Skeletal muscle tissue (tissue), 4 donors: ENCODE measurements around the gene TMEM88. TPM values are rescaled to one million over a fixed set of nuclear protein-coding genes. Genes with fewer than 3 reads are reported as not detected.
A peak's percentile ranks its signal among the peaks of the same experiment; 100 is the strongest.
"Not testable (repeated sequence)": the region's sequence is repeated elsewhere in the genome, so short reads cannot be mapped to it uniquely, and the experiment has no call there.

ENCODE experiments used
- H3K27ac ChIP-seq: one replicate; pipeline ENCODE4 v1.7.0; 2013; ENCODE audit warnings: mild to moderate bottlenecking, low read depth, low read length, inconsistent platforms
- H3K27me3 ChIP-seq, 3 donors: one replicate each; pipeline ENCODE4 v1.7.0; 2013; ENCODE audit warnings: low read length in 3 of 3; ENCODE audit not compliant: control insufficient read depth in 3 of 3, insufficient read depth in 3 of 3
- H3K36me3 ChIP-seq, 3 donors: one replicate each; pipeline ENCODE4 v1.7.0; 2013; ENCODE audit warnings: low read length in 3 of 3; ENCODE audit not compliant: control insufficient read depth in 3 of 3, insufficient read depth in 3 of 3
- H3K4me1 ChIP-seq, 3 donors: one replicate each; pipeline ENCODE4 v1.7.0; 2013; ENCODE audit warnings: low read length in 3 of 3, mild to moderate bottlenecking in 3 of 3; ENCODE audit not compliant: control insufficient read depth in 3 of 3, insufficient read depth in 3 of 3
- H3K4me3 ChIP-seq, 3 donors: one replicate each; pipeline ENCODE4 v1.7.0; 2013; ENCODE audit warnings: low read length in 3 of 3
- H3K9ac ChIP-seq, 3 donors: one replicate each; pipeline ENCODE4 v1.7.0; 2013; ENCODE audit warnings: low read length in 3 of 3, mild to moderate bottlenecking in 3 of 3, moderate library complexity in 2 of 3, low read depth in 1 of 3
- H3K9me3 ChIP-seq, 3 donors: one replicate each; pipeline ENCODE4 v1.7.0; 2013; ENCODE audit warnings: low read length in 3 of 3; ENCODE audit not compliant: control insufficient read depth in 3 of 3
- total RNA-seq: library from RNA; depleted of rRNA; stranded (reverse); fragments of >200 nt; gene quantifications from one replicate; pipeline ENCODE4 v1.2.3, GENCODE V29; 2014
- donor health status: Osteomylitis.

TMEM88 gene
- total RNA-seq, 1 donor from 2014 or later = 7.3 TPM

- Histone ChIP-seq H3K27ac (peak overlapping the region; percentile 88), H3K4me1 (peaks cover 45 to 53% (median 49%) of the 10 kb centered on the region in 3 donors), H3K4me3 (peak overlapping the region; percentile 84 to 98 (median 85)), H3K9ac (peak overlapping the region; percentile 79 to 95 (median 79)), H3K36me3 (peaks cover 14 to 23% (median 23%) of the 10 kb centered on the region in 3 donors), H3K9me3 (no peaks in the 10 kb centered on the region), H3K27me3 (no peaks in the 10 kb centered on the region)
Observed at GRCh38 chr17:7856011-7856810, 1.3 kb downstream of the TMEM88 start.

GRCh38 chr17:7856811-7857712 lies 2.2 kb downstream of the TMEM88 start, which contains the start of gene NAA38:
TSS of gene NAA38 (minus strand) at chr17:7857559. CDS start at chr17:7857463, 96 bp downstream.
- Histone ChIP-seq H3K9ac (peak within 1 kb of the TSS; percentile 79 to 95 (median 90)), H3K27me3 (no peaks in the 10 kb centered on the region), H3K4me3 (peak within 1 kb of the TSS; percentile 84 to 98 (median 85)), H3K36me3 (peaks cover 10 to 21% (median 18%) of the 10 kb centered on the region in 3 donors), H3K9me3 (no peaks in the 10 kb centered on the region), H3K27ac (peak within 1 kb of the TSS; percentile 88), H3K4me1 (peaks cover 37 to 45% (median 41%) of the 10 kb centered on the region in 3 donors)

- Histone ChIP-seq H3K27ac (peak within 1 kb of the TSS; percentile 88), H3K4me1 (peaks cover 33 to 36% (median 36%) of the 10 kb centered on the region in 3 donors), H3K36me3 (peaks cover 3 to 13% (median 9%) of the 10 kb centered on the region in 3 donors)
Observed at GRCh38 chr17:7857713-7858521, 3.1 kb downstream of the TMEM88 start, which contains the start of gene CYB5D1. TSS of gene CYB5D1 (plus strand) at chr17:7858003. CDS start at chr17:7858135, 132 bp downstream.

GRCh38 chr17:7858522-7858810 lies 3.6 kb downstream of the TMEM88 start:
- Histone ChIP-seq H3K27me3 (no peaks in the 10 kb centered on the region), H3K36me3 (peaks cover 0 to 11% (median 6%) of the 10 kb centered on the region in 3 donors), H3K4me1 (peaks cover 33 to 38% (median 33%) of the 10 kb centered on the region in 3 donors)

More at GRCh38 chr17:7857713-7858521, 3.1 kb downstream of the TMEM88 start, which contains the start of gene CYB5D1:
- Histone ChIP-seq H3K9me3 (no peaks in the 10 kb centered on the region), H3K9ac (peak within 1 kb of the TSS; percentile 79 to 95 (median 90)), H3K4me3 (peak within 1 kb of the TSS; percentile 84 to 98 (median 85)), H3K27me3 (no peaks in the 10 kb centered on the region)

GRCh38 chr17:7859028-7859427 lies 4.2 kb downstream of the TMEM88 start:
- peak overlapping the region; percentile 79 to 95 (median 90) for H3K9ac ChIP-seq
- no peaks in the 10 kb centered on the region for H3K9me3 ChIP-seq
- peaks cover 0 to 11% (median 6%) of the 10 kb centered on the region in 3 donors for H3K36me3 ChIP-seq

More at GRCh38 chr17:7858522-7858810, 3.6 kb downstream of the TMEM88 start:
- Histone ChIP-seq H3K4me3 (peak overlapping the region; percentile 84 to 98 (median 85)), H3K27ac (peak overlapping the region; percentile 88), H3K9ac (peak overlapping the region; percentile 79 to 95 (median 90)), H3K9me3 (no peaks in the 10 kb centered on the region)

GRCh38 chr17:7862692-7863437 lies 8.0 kb downstream of the TMEM88 start:
- Histone ChIP-seq H3K9ac (no peak overlapping the region), H3K27me3 (no peaks in the 10 kb centered on the region), H3K4me3 (no peak overlapping the region), H3K4me1 (peaks cover 13 to 19% (median 13%) of the 10 kb centered on the region in 3 donors), H3K27ac (no peak overlapping the region), H3K9me3 (no peaks in the 10 kb centered on the region), H3K36me3 (peaks cover 0 to 11% (median 2%) of the 10 kb centered on the region in 3 donors)

More at GRCh38 chr17:7859028-7859427, 4.2 kb downstream of the TMEM88 start:
- Histone ChIP-seq H3K27ac (no peak overlapping the region), H3K4me3 (peak overlapping the region; percentile 84 to 98 (median 85)), H3K27me3 (no peaks in the 10 kb centered on the region), H3K4me1 (peaks cover 33 to 38% (median 33%) of the 10 kb centered on the region in 3 donors)

GRCh38 chr17:7864384-7864783 lies 9.5 kb downstream of the TMEM88 start:
- not testable (repeated sequence) for H3K27ac ChIP-seq, H3K27me3 ChIP-seq, H3K9ac ChIP-seq, H3K4me1 ChIP-seq, H3K9me3 ChIP-seq, H3K4me3 ChIP-seq, H3K36me3 ChIP-seq

- Histone ChIP-seq H3K4me3 (no peak overlapping the region), H3K36me3 (peaks cover 0 to 5% (median 2%) of the 10 kb centered on the region in 3 donors), H3K27me3 (no peaks in the 10 kb centered on the region), H3K4me1 (peaks cover 0 to 5% (median 2%) of the 10 kb centered on the region in 3 donors), H3K27ac (no peak overlapping the region), H3K9me3 (no peaks in the 10 kb centered on the region), H3K9ac (no peak overlapping the region)
Observed at GRCh38 chr17:7864995-7865650, 10.3 kb downstream of the TMEM88 start.
